HEK293 (cell line): ENCODE results near the gene APOBEC3H.

Experiments
- CTCF ChIA-PET: fragments of 350-600 bp; formaldehyde crosslinking; extraction: SDS; loops from one replicate; lab custom pipeline; 2021; ENCODE audit warnings: antibody characterized with exemption; lab: Yijun Ruan, JAX
- POLR2A ChIA-PET: fragments of 300-600 bp; formaldehyde crosslinking; extraction: SDS; loops from one replicate; lab custom pipeline; 2020; ENCODE audit warnings: antibody characterized with exemption, inconsistent platforms; lab: Yijun Ruan, JAX
- H3K27ac ChIP-seq: fragments of 200-500 bp; sonication (Bioruptor generic); 2 replicates; pipeline ENCODE4 v1.5.1; 2014; ENCODE audit warnings: low read depth, low read length, control low read depth, inconsistent platforms; ENCODE audit errors: extremely low read depth
- H3K36me3 ChIP-seq, 2 experiments: fragments of 200-500 bp in 1 of 2; sonication (Bioruptor generic) in 1 of 2; 1 replicate in 1 of 2; 2 replicates in 1 of 2; pipeline ENCODE4 v1.5.1; 2014 to 2017; ENCODE audit warnings: inconsistent platforms in 2 of 2, low read length in 2 of 2; ENCODE audit not compliant: control insufficient read depth in 2 of 2, insufficient read depth in 1 of 2
- H3K4me1 ChIP-seq: fragments of 200-500 bp; sonication (Bioruptor generic); 2 replicates; pipeline ENCODE4 v1.5.1; 2014; ENCODE audit warnings: mild to moderate bottlenecking, low read length, inconsistent platforms; ENCODE audit not compliant: control insufficient read depth, insufficient read depth
- H3K4me3 ChIP-seq: 2 replicates; pipeline ENCODE4 v1.5.1; 2011; ENCODE audit warnings: low read depth, mild to moderate bottlenecking, control low read depth, low read length, moderate library complexity
- H3K9me3 ChIP-seq: fragments of 200-500 bp; sonication (Bioruptor generic); 2 replicates; pipeline ENCODE4 v1.5.1; 2014; ENCODE audit warnings: low read depth, low read length, inconsistent platforms; ENCODE audit not compliant: control insufficient read depth, insufficient read depth
- GFI1B ChIP-seq: fragments of 450-650 bp; formaldehyde crosslinking; IDR thresholded peaks from 2 replicates; pipeline ENCODE4 v1.5.1; 2016; ENCODE audit warnings: missing biosample characterization, missing genetic modification characterization
- HOXA7 ChIP-seq: sonication (generic); formaldehyde crosslinking; IDR thresholded peaks from 2 replicates; pipeline ENCODE4 v1.8.1; 2022; ENCODE audit warnings: missing genetic modification reagents, borderline replicate concordance
- INSM2 ChIP-seq: fragments of 450-650 bp; formaldehyde crosslinking; IDR thresholded peaks from 2 replicates; pipeline ENCODE4 v1.5.1; 2016; ENCODE audit warnings: missing biosample characterization, missing genetic modification characterization
- KLF10 ChIP-seq: fragments of 450-650 bp; IDR thresholded peaks from 2 replicates; pipeline ENCODE4 v1.5.1; 2018; ENCODE audit warnings: missing biosample characterization, mild to moderate bottlenecking, missing genetic modification characterization
- MYNN ChIP-seq: fragments of 450-650 bp; formaldehyde crosslinking; IDR thresholded peaks from 2 replicates; pipeline ENCODE4 v1.5.1; 2016; ENCODE audit warnings: missing biosample characterization, missing genetic modification characterization, borderline replicate concordance
- TRIM28 ChIP-seq: IDR thresholded peaks from 2 replicates; pipeline ENCODE4 v1.6.1; 2011; ENCODE audit warnings: low read length, control low read depth, borderline replicate concordance
- ZNF184 ChIP-seq: fragments of 450-650 bp; IDR thresholded peaks from 2 replicates; pipeline ENCODE4 v1.5.1; 2018; ENCODE audit warnings: missing biosample characterization, mild to moderate bottlenecking, missing genetic modification characterization
- ZNF214 ChIP-seq: fragments of 450-650 bp; formaldehyde crosslinking; IDR thresholded peaks from 2 replicates; pipeline ENCODE4 v1.5.1; 2017; ENCODE audit warnings: missing biosample characterization, mild to moderate bottlenecking, missing genetic modification characterization, borderline replicate concordance
- ZNF362 ChIP-seq: fragments of 450-650 bp; formaldehyde crosslinking; IDR thresholded peaks from 2 replicates; pipeline ENCODE4 v1.5.1; 2016; ENCODE audit warnings: missing biosample characterization, missing genetic modification characterization
- ZNF404 ChIP-seq: fragments of 450-650 bp; formaldehyde crosslinking; IDR thresholded peaks from 2 replicates; pipeline ENCODE4 v1.5.1; 2017; ENCODE audit warnings: missing biosample characterization, missing genetic modification characterization
- ZNF530 ChIP-seq: fragments of 450-650 bp; formaldehyde crosslinking; IDR thresholded peaks from 2 replicates; pipeline ENCODE4 v1.5.1; 2016; ENCODE audit warnings: low read depth, missing biosample characterization, missing genetic modification characterization
- ZNF544 ChIP-seq: fragments of 450-650 bp; formaldehyde crosslinking; IDR thresholded peaks from 2 replicates; pipeline ENCODE4 v1.5.0; 2017; ENCODE audit warnings: missing biosample characterization, missing genetic modification characterization
- ZNF585B ChIP-seq: fragments of 450-650 bp; formaldehyde crosslinking; IDR thresholded peaks from 2 replicates; pipeline ENCODE4 v1.5.1; 2016; ENCODE audit warnings: missing biosample characterization, missing genetic modification characterization
- ZNF621 ChIP-seq: fragments of 450-650 bp; formaldehyde crosslinking; IDR thresholded peaks from 2 replicates; pipeline ENCODE4 v1.5.1; 2017; ENCODE audit warnings: missing biosample characterization, missing genetic modification characterization
- ZNF692 ChIP-seq: fragments of 450-650 bp; formaldehyde crosslinking; IDR thresholded peaks from 2 replicates; pipeline ENCODE4 v1.5.1; 2016; ENCODE audit warnings: missing biosample characterization, missing genetic modification characterization
- ZNF776 ChIP-seq: fragments of 450-650 bp; formaldehyde crosslinking; IDR thresholded peaks from 2 replicates; pipeline ENCODE4 v1.5.0; 2017; ENCODE audit warnings: missing biosample characterization, missing genetic modification characterization, borderline replicate concordance
- ZNF791 ChIP-seq: fragments of 450-650 bp; formaldehyde crosslinking; IDR thresholded peaks from 2 replicates; pipeline ENCODE4 v1.5.1; 2016; ENCODE audit warnings: missing biosample characterization, missing genetic modification characterization
- ZSCAN18 ChIP-seq: fragments of 450-650 bp; formaldehyde crosslinking; IDR thresholded peaks from 2 replicates; pipeline ENCODE4 v1.5.1; 2016; ENCODE audit warnings: missing biosample characterization, missing genetic modification characterization
- ZSCAN23 ChIP-seq: fragments of 450-650 bp; formaldehyde crosslinking; IDR thresholded peaks from 2 replicates; pipeline ENCODE4 v1.5.1; 2016; ENCODE audit warnings: missing biosample characterization, missing genetic modification characterization

Gene APOBEC3H

GRCh38 chr22:39129081-39129480 is 32.0 kb downstream of the APOBEC3H start:
- H3K9me3 ChIP-seq, result no peaks in the 10 kb centered on the region
- H3K27ac ChIP-seq, result no peak overlapping the region
- TF ChIP-seq ZSCAN23 (tag by site-specific recombination) (no peak), GFI1B (no peak), ZNF544 (tag by site-specific recombination) (no peak), ZSCAN18 (tag by site-specific recombination) (no peak), ZNF404 (tag by site-specific recombination) (no peak), ZNF621 (tag by site-specific recombination) (no peak), ZNF791 (tag by site-specific recombination) (no peak), MYNN (no peak), ZNF214 (tag by site-specific recombination) (no peak), ZNF692 (no peak), KLF10 (tag by site-specific recombination) (no peak), ZNF776 (tag by site-specific recombination) (no peak), ZNF585B (tag by site-specific recombination) (no peak), ZNF362 (tag by site-specific recombination) (no peak)
- H3K4me1 ChIP-seq, result no peaks in the 10 kb centered on the region
- ChIA-PET CTCF (interaction anchor here (0.6 to 0.8 kb wide), 2 partner anchors 154 to 177 kb away, joined by 3 read pairs; no protein-coding TSS in a partner anchor), POLR2A (no interaction called here)
- H3K4me3 ChIP-seq, result no peak overlapping the region
- no peaks in the 10 kb centered on the region for H3K36me3 ChIP-seq

- Histone ChIP-seq H3K4me1 (no peaks in the 10 kb centered on the region), H3K27ac (no peak overlapping the region), H3K36me3 (no peaks in the 10 kb centered on the region), H3K4me3 (no peak overlapping the region), H3K9me3 (no peaks in the 10 kb centered on the region)
- POLR2A ChIA-PET, result no interaction called here
- TF ChIP-seq TRIM28 (no peak), HOXA7 (CRISPR knock-in tag) (no peak)
- TF ChIP-seq, all 188 proteins: peak for 0
- CTCF ChIA-PET, result interaction anchor here (0.6 to 0.8 kb wide), 2 partner anchors 177 to 314 kb away, joined by 3 read pairs; no protein-coding TSS in a partner anchor
Measured at GRCh38 chr22:39129746-39130145, 32.7 kb downstream of the APOBEC3H start.

- TF ChIP-seq TRIM28 (no peak), KLF10 (tag by site-specific recombination) (no peak), ZNF184 (tag by site-specific recombination) (no peak), ZNF530 (tag by site-specific recombination) (no peak), INSM2 (no peak)
- ChIA-PET CTCF (interaction anchor here (0.6 to 0.8 kb wide), 3 partner anchors 13 to 314 kb away, joined by 3 to 4 read pairs (median 3); no protein-coding TSS in a partner anchor), POLR2A (interaction anchor here (0.7 kb wide), 1 partner anchor 305 kb away, joined by 3 read pairs; no protein-coding TSS in a partner anchor)
- no peaks in the 10 kb centered on the region for H3K36me3 ChIP-seq
- no peaks in the 10 kb centered on the region for H3K9me3 ChIP-seq
- H3K27ac ChIP-seq, result no peak overlapping the region
- no peak overlapping the region for H3K4me3 ChIP-seq
- no peaks in the 10 kb centered on the region for H3K4me1 ChIP-seq
Measured at GRCh38 chr22:39130152-39130704, 33.2 kb downstream of the APOBEC3H start.
